ENCODE results near the gene ATP6V0E2.

The ATP6V0E2 gene

GRCh38 chr7:149864023-149864422 is 9.7 kb upstream of the ATP6V0E2 start:
- DNase-seq (ENCODE audit: low spot score), result no peak

GRCh38 chr7:149864751-149865150 is 9.0 kb upstream of the ATP6V0E2 start:
- no peak for DNase-seq (ENCODE audit: low spot score)

DNA sequence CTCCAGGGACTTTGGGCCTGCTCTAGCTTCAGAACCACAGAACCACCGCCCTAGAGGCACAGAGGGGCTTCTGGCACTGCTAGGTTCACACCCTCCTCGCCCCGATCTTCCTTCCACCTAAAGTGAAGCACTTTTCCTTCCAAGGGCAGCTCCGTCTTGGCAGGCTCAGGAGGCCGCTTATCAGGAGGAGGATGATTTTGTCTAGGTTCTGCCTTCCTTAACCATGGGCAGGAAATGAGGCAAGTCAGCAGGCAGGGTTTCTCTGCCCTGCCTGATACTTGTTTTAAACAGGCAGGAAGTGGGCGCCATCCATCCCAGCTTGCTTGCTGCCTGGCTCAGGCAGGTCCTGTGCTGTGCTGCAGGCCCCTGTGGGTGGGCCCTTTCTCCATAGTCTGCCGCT is 8.3 kb upstream of the ATP6V0E2 start:
- no peak for DNase-seq (ENCODE audit: low spot score)

- DNase-seq (ENCODE audit: low spot score), result no peak
Observed at GRCh38 chr7:149866139-149866778, 7.5 kb upstream of the ATP6V0E2 start.

- DNase-seq (ENCODE audit: low spot score), result no peak
Observed at GRCh38 chr7:149866779-149867447, 6.9 kb upstream of the ATP6V0E2 start.

DNA sequence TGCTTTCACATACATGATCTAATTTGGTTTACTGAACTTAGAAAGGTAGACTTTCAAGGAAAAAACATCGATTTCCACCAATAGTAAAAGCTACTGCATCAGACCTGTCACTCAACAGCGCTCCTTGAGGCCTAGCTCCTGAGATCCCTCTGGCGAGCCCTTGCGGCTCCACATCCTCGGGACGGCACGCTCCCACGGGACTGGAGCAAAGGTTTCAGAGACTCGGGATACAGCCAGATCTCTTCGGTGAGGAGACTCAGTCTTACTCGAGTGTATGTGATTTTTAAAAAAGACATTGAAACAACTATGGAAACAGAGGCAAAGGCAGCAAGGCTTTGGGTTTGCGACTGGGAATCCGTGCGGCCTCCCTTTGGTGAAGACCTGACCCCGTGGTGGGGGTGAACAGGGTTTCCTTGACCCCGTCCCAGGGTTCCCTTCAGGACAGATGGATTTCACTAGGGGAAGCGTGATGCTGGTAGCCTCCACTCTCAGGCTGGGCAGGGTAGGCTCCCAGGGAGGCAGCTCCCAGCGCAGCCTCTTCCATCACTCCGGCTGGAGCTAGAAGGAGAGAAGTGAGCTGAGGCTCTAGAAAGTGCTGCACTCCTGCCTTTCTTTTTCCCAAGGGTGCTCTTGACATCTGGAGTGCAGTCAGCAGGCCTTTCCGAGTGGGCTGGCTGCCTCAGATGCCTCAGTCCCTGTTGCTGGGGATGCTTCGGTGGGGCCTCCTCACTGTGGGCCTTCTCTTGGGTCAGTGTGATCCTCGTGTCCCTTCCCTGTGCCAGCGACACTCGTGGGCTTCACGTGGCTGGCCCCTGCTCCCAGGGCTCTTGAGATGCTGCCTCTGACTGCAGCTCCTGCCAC is 5.8 kb upstream of the ATP6V0E2 start:
- no peak for DNase-seq (ENCODE audit: low spot score)

DNA sequence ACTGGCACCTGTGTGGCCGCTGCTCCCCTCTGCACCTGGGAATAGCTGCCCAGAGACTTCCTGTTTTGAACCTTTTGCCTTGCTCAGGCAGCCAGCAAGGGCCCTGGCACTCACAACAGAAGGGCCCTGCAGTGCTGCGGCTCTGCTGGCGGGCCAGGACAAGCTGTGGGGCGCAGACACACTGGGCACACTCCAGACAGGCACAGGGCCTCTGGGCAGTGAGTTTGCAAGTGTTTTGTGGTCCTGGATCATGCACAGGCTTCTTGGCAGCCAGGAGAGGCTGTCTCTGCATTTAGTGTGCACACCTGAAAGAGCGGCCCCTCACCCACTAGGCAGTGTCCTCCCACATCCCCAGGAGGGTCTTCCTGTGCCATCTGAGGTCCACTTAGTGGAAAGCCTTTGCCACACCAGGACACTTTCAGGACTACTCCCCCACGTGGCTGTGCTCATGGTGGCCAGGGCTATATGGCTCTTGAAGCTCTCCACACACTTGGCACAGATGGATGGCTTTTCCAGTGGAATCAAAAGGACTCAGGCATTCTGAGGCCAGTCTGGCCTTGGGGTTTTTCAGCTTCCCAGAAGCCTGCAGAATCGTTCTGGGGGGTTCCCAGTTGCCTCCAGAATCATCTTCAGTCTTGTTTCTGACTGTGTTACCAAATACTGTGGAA is 5.0 kb upstream of the ATP6V0E2 start:
- DNase-seq (ENCODE audit: low spot score), result no peak

- DNase-seq (ENCODE audit: low spot score), result no peak
Observed at GRCh38 chr7:149869291-149869650, 4.5 kb upstream of the ATP6V0E2 start.

DNA sequence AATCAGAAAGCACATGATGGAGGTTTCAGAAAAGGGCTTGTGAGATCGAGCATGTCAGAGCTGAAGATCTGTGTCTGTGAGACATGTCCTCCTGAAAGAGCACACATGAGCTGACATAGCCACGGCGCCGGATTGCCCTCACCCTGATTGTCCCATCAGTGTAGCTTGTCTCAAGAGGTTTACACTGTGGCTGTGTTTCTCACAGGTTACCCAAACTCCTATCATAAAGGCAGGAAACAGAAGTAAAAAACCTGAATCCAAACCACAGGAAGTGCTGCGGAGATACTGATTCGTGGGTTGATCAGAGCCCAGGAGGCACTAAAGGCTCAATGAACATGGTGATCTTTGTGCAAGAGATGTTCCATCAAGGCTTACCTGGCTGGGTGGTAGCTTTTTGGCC is 3.9 kb upstream of the ATP6V0E2 start:
- no peak for DNase-seq (ENCODE audit: low spot score)

DNA sequence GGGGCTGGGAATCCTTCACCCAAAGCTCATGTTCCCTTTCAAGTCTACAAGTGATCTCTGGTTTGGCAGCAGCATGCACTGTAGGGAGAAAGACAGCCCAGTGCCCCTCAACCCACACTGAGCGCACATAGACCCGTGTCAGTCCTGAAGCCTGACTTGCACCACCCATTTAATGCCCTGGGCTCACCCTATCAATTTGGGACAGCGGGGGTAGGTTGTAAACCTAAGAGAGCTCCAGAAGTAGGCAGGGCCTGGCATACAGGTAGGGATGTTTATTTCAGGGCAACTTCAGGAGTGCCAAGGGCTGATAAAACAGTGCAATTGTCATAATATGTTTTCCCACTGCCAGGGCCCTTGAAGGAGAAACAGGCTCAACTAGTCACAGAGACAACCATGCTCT is 3.5 kb upstream of the ATP6V0E2 start:
- no peak for DNase-seq (ENCODE audit: low spot score)

GRCh38 chr7:149870701-149871483 is 2.9 kb upstream of the ATP6V0E2 start:
- DNase-seq (ENCODE audit: low spot score), result no peak

DNA sequence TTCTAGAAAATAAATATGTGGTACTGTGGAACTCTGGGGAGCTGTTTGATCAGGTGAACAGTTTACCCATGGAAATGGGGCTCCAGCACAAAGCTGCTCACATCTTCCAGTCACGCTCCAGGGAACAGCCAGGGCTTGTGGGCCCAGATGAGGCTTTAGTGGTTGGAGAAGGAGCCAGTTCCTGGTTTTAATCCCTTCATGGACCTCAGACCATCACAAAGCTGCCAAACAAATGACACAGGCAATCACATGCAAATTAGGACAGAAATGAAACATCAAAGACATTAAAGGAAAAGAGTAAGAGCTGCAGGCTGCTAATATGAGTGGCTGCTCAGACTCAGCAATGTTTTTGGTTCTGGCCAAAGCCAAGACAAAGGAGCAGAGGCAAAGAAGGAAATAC is 2.2 kb upstream of the ATP6V0E2 start:
- DNase-seq (ENCODE audit: low spot score), result no peak

DNA sequence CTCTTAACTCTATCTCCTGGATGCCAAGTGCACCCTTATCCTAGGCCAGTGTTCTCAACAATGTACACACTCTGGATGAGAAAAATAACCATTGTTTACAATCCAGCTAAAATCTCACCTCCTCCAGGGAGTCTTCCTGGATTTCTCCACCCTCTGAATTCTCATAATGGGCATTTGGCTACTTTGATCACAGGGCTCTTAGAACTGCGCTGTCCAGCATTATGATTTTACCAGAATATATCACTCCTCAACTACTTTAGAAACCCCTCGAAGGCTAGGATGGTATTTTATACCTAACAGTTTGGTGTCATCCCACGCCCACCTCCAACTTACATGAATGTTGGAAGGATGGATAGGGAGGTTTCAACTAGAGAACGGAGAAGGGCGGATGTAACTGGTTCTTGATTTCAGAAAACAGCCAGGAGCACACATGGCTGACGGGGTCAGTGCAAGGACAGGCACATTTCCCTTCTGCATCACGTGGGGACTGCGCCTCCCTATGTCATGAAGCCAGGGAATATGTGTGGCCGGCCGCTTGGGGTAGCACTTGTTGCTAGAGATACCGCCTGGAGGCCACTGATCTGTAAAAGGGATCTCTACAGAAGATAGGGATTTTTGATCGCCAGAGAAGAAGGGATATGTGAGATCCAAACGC is 1.2 kb upstream of the ATP6V0E2 start:
- peak; percentile 39 for DNase-seq (ENCODE audit: low spot score)

DNA sequence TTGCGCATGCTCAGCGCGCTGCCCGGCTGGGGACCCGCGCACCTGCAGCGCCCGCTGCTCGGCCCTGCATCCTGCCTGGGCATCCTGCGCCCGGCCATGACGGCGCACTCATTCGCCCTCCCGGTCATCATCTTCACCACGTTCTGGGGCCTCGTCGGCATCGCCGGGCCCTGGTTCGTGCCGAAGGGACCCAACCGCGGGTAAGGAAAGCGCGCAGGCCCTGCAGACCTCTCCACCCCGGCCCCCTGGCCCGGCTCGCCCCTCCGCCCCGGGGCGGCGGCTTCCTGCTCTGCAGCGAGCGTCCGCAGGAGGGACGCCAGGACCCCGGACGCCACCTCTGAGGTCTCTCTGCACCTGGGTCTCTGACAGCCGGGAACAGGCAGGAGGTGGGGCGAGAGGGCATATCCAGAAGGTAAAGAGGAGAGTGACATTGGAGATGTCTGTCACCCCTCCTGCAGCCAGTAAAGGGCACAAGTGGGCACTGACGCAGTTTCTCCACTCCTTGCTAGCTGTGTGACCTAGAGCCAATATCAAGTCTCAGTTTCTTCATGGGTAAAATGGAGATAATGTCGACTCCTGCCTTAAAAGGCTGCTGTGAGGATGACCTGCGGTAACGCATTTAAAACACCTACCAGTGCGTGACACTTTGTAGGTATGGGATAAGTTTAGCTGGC is 338 bp downstream of the ATP6V0E2 start:
- no peak for DNase-seq (ENCODE audit: low spot score)

- DNase-seq (ENCODE audit: low spot score), result no peak
Observed at GRCh38 chr7:149874644-149875028, 867 bp downstream of the ATP6V0E2 start.

- DNase-seq (ENCODE audit: low spot score), result no peak
Observed at GRCh38 chr7:149875396-149875795, 1.6 kb downstream of the ATP6V0E2 start.

DNA sequence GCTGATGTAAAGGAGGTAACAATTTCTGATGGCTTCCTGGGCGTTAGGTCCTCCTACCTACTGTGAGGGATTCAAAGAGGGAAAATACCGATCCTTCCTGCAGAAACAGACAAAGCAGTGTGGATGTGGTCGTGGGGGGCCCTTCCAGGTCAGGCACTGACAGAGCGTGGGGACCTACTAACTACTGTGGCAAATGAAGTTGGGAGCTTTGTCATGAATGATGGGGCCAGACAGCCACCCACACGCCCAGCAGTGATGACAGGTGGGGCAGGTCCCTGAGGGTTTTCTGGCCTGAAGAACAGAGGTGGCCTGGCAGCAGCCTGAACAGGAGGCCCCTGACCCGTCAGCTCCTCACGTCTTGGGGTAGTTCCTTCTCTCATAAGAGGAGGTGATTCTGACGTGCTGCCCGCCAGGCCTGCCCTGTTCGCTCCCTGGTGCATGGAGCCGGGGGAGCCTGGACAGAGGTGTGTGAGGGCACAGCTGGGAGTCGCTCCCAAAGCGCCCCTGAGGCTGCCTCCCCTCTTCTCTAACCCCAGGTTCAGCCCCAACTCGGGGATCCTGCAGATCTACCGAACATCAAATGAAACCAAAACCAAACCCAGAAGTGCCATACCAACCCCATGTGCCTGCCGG is 4.2 kb downstream of the ATP6V0E2 start:
- no peak for DNase-seq (ENCODE audit: low spot score)

GRCh38 chr7:149878523-149878921 is 4.8 kb downstream of the ATP6V0E2 start:
- DNase-seq (ENCODE audit: low spot score), result no peak

- no peak for DNase-seq (ENCODE audit: low spot score)
Observed at GRCh38 chr7:149879271-149879743, 5.5 kb downstream of the ATP6V0E2 start.
